ENCODE data around the gene BCAS3.
A peak's percentile ranks its signal among the peaks of the same experiment; 100 is the strongest.

Gene BCAS3

GRCh38 chr17:61414141-61414935, 736.7 kb downstream of the BCAS3 start:
- Mint-ChIP-seq H3K36me3 (ENCODE audit: low read depth) (no peaks in the 10 kb centered on the region), H3K27me3 (peaks cover 31% of the 10 kb centered on the region)

GRCh38 chr17:61414936-61415251, 737.2 kb downstream of the BCAS3 start:
- Mint-ChIP-seq H3K27ac (no peak overlapping the region), H3K36me3 (ENCODE audit: low read depth) (no peaks in the 10 kb centered on the region), H3K27me3 (peaks cover 35% of the 10 kb centered on the region), H3K4me1 (ENCODE audit: low read depth) (peaks cover 8% of the 10 kb centered on the region), H3K9me3 (no peaks in the 10 kb centered on the region), H3K4me3 (no peak overlapping the region)

More at GRCh38 chr17:61414141-61414935, 736.7 kb downstream of the BCAS3 start:
- Mint-ChIP-seq H3K4me3 (no peak overlapping the region), H3K27ac (no peak overlapping the region), H3K4me1 (ENCODE audit: low read depth) (peaks cover 11% of the 10 kb centered on the region), H3K9me3 (no peaks in the 10 kb centered on the region)

- Mint-ChIP-seq H3K27me3 (peaks cover 34% of the 10 kb centered on the region), H3K4me3 (no peak overlapping the region), H3K36me3 (ENCODE audit: low read depth) (no peaks in the 10 kb centered on the region), H3K4me1 (ENCODE audit: low read depth) (peaks cover 1% of the 10 kb centered on the region), H3K9me3 (no peaks in the 10 kb centered on the region), H3K27ac (no peak overlapping the region)
These were observed 737.9 kb downstream of the BCAS3 start for GRCh38 chr17:61415374-61416210.

GRCh38 chr17:61416211-61416539, 738.5 kb downstream of the BCAS3 start:
- peaks cover 38% of the 10 kb centered on the region for H3K27me3 Mint-ChIP-seq

GRCh38 chr17:61416540-61417363, 739.1 kb downstream of the BCAS3 start:
- Mint-ChIP-seq H3K9me3 (no peaks in the 10 kb centered on the region), H3K27me3 (peaks cover 43% of the 10 kb centered on the region), H3K27ac (no peak overlapping the region), H3K36me3 (ENCODE audit: low read depth) (no peaks in the 10 kb centered on the region), H3K4me1 (ENCODE audit: low read depth) (no peaks in the 10 kb centered on the region), H3K4me3 (no peak overlapping the region)

More at GRCh38 chr17:61416211-61416539, 738.5 kb downstream of the BCAS3 start:
- Mint-ChIP-seq H3K4me1 (ENCODE audit: low read depth) (no peaks in the 10 kb centered on the region), H3K4me3 (no peak overlapping the region), H3K9me3 (no peaks in the 10 kb centered on the region), H3K27ac (no peak overlapping the region), H3K36me3 (ENCODE audit: low read depth) (no peaks in the 10 kb centered on the region)

- no peaks in the 10 kb centered on the region for H3K36me3 Mint-ChIP-seq (ENCODE audit: low read depth)
- H3K4me3 Mint-ChIP-seq = no peak overlapping the region
- peaks cover 58% of the 10 kb centered on the region for H3K27me3 Mint-ChIP-seq
- no peaks in the 10 kb centered on the region for H3K9me3 Mint-ChIP-seq
- H3K4me1 Mint-ChIP-seq (ENCODE audit: low read depth) = no peaks in the 10 kb centered on the region
- H3K27ac Mint-ChIP-seq = no peak overlapping the region
These were observed 740.8 kb downstream of the BCAS3 start for GRCh38 chr17:61418449-61418848.

- Mint-ChIP-seq H3K4me1 (ENCODE audit: low read depth) (no peaks in the 10 kb centered on the region), H3K27me3 (peaks cover 63% of the 10 kb centered on the region), H3K4me3 (no peak overlapping the region), H3K36me3 (ENCODE audit: low read depth) (no peaks in the 10 kb centered on the region), H3K9me3 (no peaks in the 10 kb centered on the region), H3K27ac (no peak overlapping the region)
These were observed 741.9 kb downstream of the BCAS3 start for GRCh38 chr17:61419496-61420046.

GRCh38 chr17:61420052-61420451, 742.4 kb downstream of the BCAS3 start:
- H3K4me1 Mint-ChIP-seq (ENCODE audit: low read depth) = no peaks in the 10 kb centered on the region
- peaks cover 65% of the 10 kb centered on the region for H3K27me3 Mint-ChIP-seq
- no peaks in the 10 kb centered on the region for H3K36me3 Mint-ChIP-seq (ENCODE audit: low read depth)
- H3K4me3 Mint-ChIP-seq = no peak overlapping the region
- H3K9me3 Mint-ChIP-seq = no peaks in the 10 kb centered on the region
- H3K27ac Mint-ChIP-seq = no peak overlapping the region

GRCh38 chr17:61420745-61421398, 743.2 kb downstream of the BCAS3 start:
- Mint-ChIP-seq H3K9me3 (no peaks in the 10 kb centered on the region), H3K27ac (no peak overlapping the region), H3K4me3 (no peak overlapping the region), H3K36me3 (ENCODE audit: low read depth) (no peaks in the 10 kb centered on the region), H3K27me3 (peaks cover 70% of the 10 kb centered on the region), H3K4me1 (ENCODE audit: low read depth) (no peaks in the 10 kb centered on the region)

- Mint-ChIP-seq H3K9me3 (no peaks in the 10 kb centered on the region), H3K36me3 (ENCODE audit: low read depth) (no peaks in the 10 kb centered on the region), H3K27ac (no peak overlapping the region), H3K4me3 (no peak overlapping the region), H3K27me3 (peaks cover 70% of the 10 kb centered on the region), H3K4me1 (ENCODE audit: low read depth) (no peaks in the 10 kb centered on the region)
These were observed 743.8 kb downstream of the BCAS3 start for GRCh38 chr17:61421460-61421859.

- Mint-ChIP-seq H3K4me3 (no peak overlapping the region), H3K36me3 (ENCODE audit: low read depth) (no peaks in the 10 kb centered on the region), H3K27me3 (peaks cover 70% of the 10 kb centered on the region), H3K27ac (peak overlapping the region; percentile 4), H3K4me1 (ENCODE audit: low read depth) (no peaks in the 10 kb centered on the region), H3K9me3 (no peaks in the 10 kb centered on the region)
These were observed 744.6 kb downstream of the BCAS3 start for GRCh38 chr17:61422116-61422799.

- peaks cover 74% of the 10 kb centered on the region for H3K27me3 Mint-ChIP-seq
- no peaks in the 10 kb centered on the region for H3K36me3 Mint-ChIP-seq (ENCODE audit: low read depth)
- H3K4me1 Mint-ChIP-seq (ENCODE audit: low read depth) = no peaks in the 10 kb centered on the region
- no peaks in the 10 kb centered on the region for H3K9me3 Mint-ChIP-seq
- H3K27ac Mint-ChIP-seq = no peak overlapping the region
- no peak overlapping the region for H3K4me3 Mint-ChIP-seq
These were observed 745.2 kb downstream of the BCAS3 start for GRCh38 chr17:61422869-61423268.

- no peaks in the 10 kb centered on the region for H3K9me3 Mint-ChIP-seq
- no peak overlapping the region for H3K4me3 Mint-ChIP-seq
- H3K27me3 Mint-ChIP-seq = peaks cover 69% of the 10 kb centered on the region
- no peaks in the 10 kb centered on the region for H3K36me3 Mint-ChIP-seq (ENCODE audit: low read depth)
- H3K27ac Mint-ChIP-seq = no peak overlapping the region
- H3K4me1 Mint-ChIP-seq (ENCODE audit: low read depth) = no peaks in the 10 kb centered on the region
These were observed 746.5 kb downstream of the BCAS3 start for GRCh38 chr17:61423967-61424649.
